Fibroblast of lung (primary cell): ENCODE measurements around the gene TSHR. TPM values are rescaled to one million over a fixed set of nuclear protein-coding genes. Genes with fewer than 3 reads are reported as not detected.
A peak's percentile ranks its signal among the peaks of the same experiment; 100 is the strongest.
"Not testable (repeated sequence)": the region's sequence is repeated elsewhere in the genome, so short reads cannot be mapped to it uniquely, and the experiment has no call there.

Experiments
- DNase-seq, 2 donors: peaks; one replicate each; pipeline versions ENCODE4 v3.0.0 to v3.0.0-alpha.2; 2010; ENCODE audit warnings: low read depth in 2 of 2
- H2AFZ ChIP-seq: 2 replicates; pipeline ENCODE4 v1.5.1; 2012; ENCODE audit warnings: low read length, control low read depth, inconsistent platforms
- H3K27ac ChIP-seq: 2 replicates; pipeline ENCODE4 v1.5.1; 2011; ENCODE audit warnings: low read length, control low read depth; ENCODE audit not compliant: insufficient read depth
- H3K27me3 ChIP-seq: 2 replicates; pipeline ENCODE4 v1.5.1; 2011; ENCODE audit warnings: mild to moderate bottlenecking, low read length; ENCODE audit not compliant: control insufficient read depth, insufficient read depth
- H3K36me3 ChIP-seq: 2 replicates; pipeline ENCODE4 v1.5.1; 2011; ENCODE audit warnings: low read length; ENCODE audit not compliant: control insufficient read depth, insufficient read depth
- H3K4me1 ChIP-seq: 2 replicates; pipeline ENCODE4 v1.5.1; 2011; ENCODE audit warnings: low read length; ENCODE audit not compliant: control insufficient read depth, insufficient read depth; ENCODE audit errors: extremely low read depth
- H3K4me2 ChIP-seq: 2 replicates; pipeline ENCODE4 v1.5.1; 2011; ENCODE audit warnings: low read length, control low read depth; ENCODE audit not compliant: insufficient read depth; ENCODE audit errors: extremely low read depth
- H3K4me3 ChIP-seq, 4 experiments: fragments of 200-600 bp in 1 of 4; sonication (generic) in 1 of 4; replicated peaks in 1 of 4; 2 replicates each; pipeline ENCODE4 v1.5.1; 2011 to 2016; ENCODE audit warnings: low read length in 4 of 4, low read depth in 3 of 4, mild to moderate bottlenecking in 3 of 4, control low read depth in 2 of 4, inconsistent platforms in 1 of 4, mixed read lengths in 1 of 4; ENCODE audit not compliant: insufficient read depth in 1 of 4; ENCODE audit errors: control extremely low read depth in 1 of 4
- H3K79me2 ChIP-seq: 2 replicates; pipeline ENCODE4 v1.5.1; 2012; ENCODE audit warnings: mild to moderate bottlenecking, low read length, inconsistent platforms; ENCODE audit not compliant: control insufficient read depth, insufficient read depth
- H3K9ac ChIP-seq: 2 replicates; pipeline ENCODE4 v1.5.1; 2011; ENCODE audit warnings: mild to moderate bottlenecking, low read length, control low read depth; ENCODE audit not compliant: insufficient read depth
- H3K9me3 ChIP-seq: 2 replicates; pipeline ENCODE4 v1.5.1; 2012; ENCODE audit warnings: low read depth, low read length; ENCODE audit not compliant: control insufficient read depth, insufficient read depth
- H4K20me1 ChIP-seq: 2 replicates; pipeline ENCODE4 v1.5.1; 2011; ENCODE audit warnings: low read length; ENCODE audit not compliant: control insufficient read depth, insufficient read depth; ENCODE audit errors: extremely low read depth
- CTCF ChIP-seq, 2 donors: IDR thresholded peaks in 1 of 2; conservative IDR thresholded peaks in 1 of 2; 1 replicate in 1 of 2; 2 replicates in 1 of 2; pipeline ENCODE4 v1.5.1; 2011 to 2012; ENCODE audit warnings: low read length in 2 of 2, control low read depth in 1 of 2, inconsistent platforms in 1 of 2, low read depth in 1 of 2, mild to moderate bottlenecking in 1 of 2
- EZH2 ChIP-seq: IDR thresholded peaks from 2 replicates; pipeline ENCODE4 v1.5.1; 2012; ENCODE audit warnings: low read length, control low read depth, mild to moderate bottlenecking; ENCODE audit errors: missing control alignments
- polyA minus RNA-seq: library from RNA; depleted of rRNA, polyadenylated mRNA; stranded (reverse); fragments of >200 nt; gene quantifications from 2 replicates; pipeline ENCODE4 v1.2.3, GENCODE V29; 2011; ENCODE audit warnings: low replicate concordance
- polyA plus RNA-seq, 2 donors: library from polyadenylated mRNA; depleted of rRNA in 1 of 2; stranded (reverse) in 1 of 2; unstranded in 1 of 2; fragments of >200 nt; gene quantifications; 2 replicates each; pipeline ENCODE4 v1.2.1, GENCODE V29; 2011 to 2012; ENCODE audit warnings: missing spikeins in 1 of 2
- total RNA-seq: library from RNA; depleted of rRNA; stranded (reverse); fragments of >200 nt; gene quantifications from 2 replicates; pipeline ENCODE4 v1.2.1, GENCODE V29; 2014

The TSHR gene
- not detected in 2 replicates for total RNA-seq
- not detected in 2 replicates for polyA plus RNA-seq
- polyA plus RNA-seq (2012): not detected in 2 replicates
- polyA minus RNA-seq: not detected in 2 replicates

- H3K4me2 ChIP-seq: peak within 1 kb of the TSS; percentile 100
Observed at GRCh38 chr14:80955416-80955941, at the start of gene TSHR. Gene TSHR (plus strand): TSS chr14:80955621. CDS start chr14:80955681, 60 bp downstream.

GRCh38 chr14:80906336-80906735, 49.1 kb upstream of the TSHR start:
- no peak overlapping the region for H3K4me3 ChIP-seq
- no peaks in the 10 kb centered on the region for H3K36me3 ChIP-seq
- H3K79me2 ChIP-seq: no peaks in the 10 kb centered on the region
- no peak for DNase-seq
- no peaks in the 10 kb centered on the region for H3K4me1 ChIP-seq
- no peak overlapping the region for H3K27ac ChIP-seq
- no peak for TF ChIP-seq CTCF (conservative IDR thresholded peaks at IDR 0.05 in 1 of 2, IDR thresholded peaks at IDR 0.05 in 1 of 2; ENCODE audit: low read depth in 1 of 2, low read length in 2 of 2)
- no peak for TF ChIP-seq EZH2
- no peak overlapping the region for H3K4me2 ChIP-seq
- no peak overlapping the region for H2AFZ ChIP-seq
- H4K20me1 ChIP-seq: no peaks in the 10 kb centered on the region
- no peaks in the 10 kb centered on the region for H3K27me3 ChIP-seq
- no peak overlapping the region for H3K9ac ChIP-seq
- H3K9me3 ChIP-seq: no peaks in the 10 kb centered on the region

More at GRCh38 chr14:80955416-80955941, at the start of gene TSHR:
- Histone ChIP-seq H4K20me1 (no peaks in the 10 kb centered on the region), H3K79me2 (no peaks in the 10 kb centered on the region), H2AFZ (peak within 1 kb of the TSS; percentile 88), H3K27me3 (peaks cover 22% of the 10 kb centered on the region), H3K4me3 (peak within 1 kb of the TSS; percentile 52 to 66 (median 56)), H3K9ac (peak within 1 kb of the TSS; percentile 38), H3K4me1 (no peaks in the 10 kb centered on the region), H3K27ac (no peak within 1 kb of the TSS), H3K9me3 (no peaks in the 10 kb centered on the region), H3K36me3 (no peaks in the 10 kb centered on the region)
- TF ChIP-seq CTCF (conservative IDR thresholded peaks at IDR 0.05 in 1 of 2, IDR thresholded peaks at IDR 0.05 in 1 of 2; ENCODE audit: low read depth in 1 of 2, low read length in 2 of 2) (no peak), EZH2 (peak; percentile 25)
- peak in 1 of 2 donors; percentile 14 for DNase-seq

- Histone ChIP-seq H3K36me3 (no peaks in the 10 kb centered on the region), H3K27ac (no peak overlapping the region), H3K4me2 (no peak overlapping the region), H4K20me1 (no peaks in the 10 kb centered on the region), H3K4me3 (no peak overlapping the region), H3K79me2 (no peaks in the 10 kb centered on the region), H3K9ac (no peak overlapping the region), H3K4me1 (no peaks in the 10 kb centered on the region), H3K27me3 (no peaks in the 10 kb centered on the region), H2AFZ (no peak overlapping the region), H3K9me3 (no peaks in the 10 kb centered on the region)
- TF ChIP-seq EZH2 (no peak), CTCF (conservative IDR thresholded peaks at IDR 0.05 in 1 of 2, IDR thresholded peaks at IDR 0.05 in 1 of 2; ENCODE audit: low read depth in 1 of 2, low read length in 2 of 2) (no peak)
- DNase-seq: peak in 1 of 2 donors; percentile 13
Observed at GRCh38 chr14:80906946-80907345, 48.5 kb upstream of the TSHR start.

- H3K27me3 ChIP-seq, H4K20me1 ChIP-seq, H3K9me3 ChIP-seq, H2AFZ ChIP-seq, H3K4me2 ChIP-seq, H3K4me1 ChIP-seq, H3K36me3 ChIP-seq, H3K79me2 ChIP-seq, H3K27ac ChIP-seq, H3K9ac ChIP-seq, H3K4me3 ChIP-seq, DNase-seq: not testable (repeated sequence)
Observed at GRCh38 chr14:80912013-80912412, 43.4 kb upstream of the TSHR start.
